Esophagus muscularis mucosa (tissue), 4 donors: ENCODE results near the gene UBQLN4.

Experiments
- CTCF ChIP-seq, 3 experiments: fragments of 200-600 bp in 2 of 3; fragments of 450-650 bp in 1 of 3; sonication (generic) in 2 of 3; IDR thresholded peaks; one replicate each; pipeline ENCODE4 v1.5.1; 2017 to 2019; ENCODE audit warnings: antibody characterized with exemption in 3 of 3, mild to moderate bottlenecking in 2 of 3, moderate library complexity in 1 of 3
- EP300 ChIP-seq: sonication (generic); formaldehyde crosslinking; IDR thresholded peaks from one replicate; pipeline ENCODE4 v1.6.1; 2017; ENCODE audit warnings: antibody characterized with exemption
- POLR2A ChIP-seq: fragments of 450-650 bp; IDR thresholded peaks from one replicate; pipeline ENCODE4 v1.6.1; 2017; ENCODE audit warnings: antibody characterized with exemption, moderate library complexity, mild to moderate bottlenecking, low read depth

- TF ChIP-seq CTCF (IDR thresholded peaks at IDR 0.05) (no peak), POLR2A (no peak), EP300 (no peak)
Measured at GRCh38 chr1:156055281-156056048, 1.9 kb upstream of the UBQLN4 start.
